K562 (cell line): ENCODE data around the gene PAX2.

Experiments
- ADNP ChIP-seq: fragments of 200-800 bp; sonication (Bioruptor generic); IDR thresholded peaks from 2 replicates; pipeline ENCODE4 v1.6.1; 2016; ENCODE audit warnings: missing genetic modification characterization, missing compliant biosample characterization
- ATF1 ChIP-seq, 2 experiments: fragments of 450-650 bp in 1 of 2; IDR thresholded peaks; 2 replicates each; pipeline ENCODE4 v1.6.1; 2016; ENCODE audit warnings: missing compliant biosample characterization in 1 of 2, missing genetic modification characterization in 1 of 2
- ATF3 ChIP-seq, 2 experiments: fragments of 450-650 bp in 1 of 2; sonication (generic) in 1 of 2; formaldehyde crosslinking in 1 of 2; IDR thresholded peaks in 1 of 2; conservative IDR thresholded peaks in 1 of 2; 2 replicates each; pipeline versions ENCODE4 v1.6.1 to v1.8.1; 2016 to 2023; ENCODE audit warnings: mild to moderate bottlenecking in 2 of 2, moderate library complexity in 2 of 2, inconsistent platforms in 1 of 2, missing genetic modification reagents in 1 of 2
- CBFB ChIP-seq: sonication (generic); formaldehyde crosslinking; IDR thresholded peaks from 2 replicates; pipeline ENCODE4 v1.4.0; 2020; ENCODE audit warnings: mild to moderate bottlenecking, missing genetic modification reagents
- CTCF ChIP-seq, 3 experiments: IDR thresholded peaks in 2 of 3; conservative IDR thresholded peaks in 1 of 3; 2 replicates each; pipeline ENCODE4 v1.5.1; 2011 to 2012; ENCODE audit warnings: low read length in 3 of 3, mild to moderate bottlenecking in 3 of 3, control low read depth in 2 of 3, improper control_type of control experiment in 1 of 3, inconsistent platforms in 1 of 3, low read depth in 1 of 3, mixed read lengths in 1 of 3, moderate library complexity in 1 of 3; ENCODE audit not compliant: insufficient read depth in 2 of 3
- EZH2 ChIP-seq: IDR thresholded peaks from 2 replicates; pipeline ENCODE4 v1.6.1; 2012; ENCODE audit warnings: low read depth, mild to moderate bottlenecking, inconsistent platforms, low read length, borderline replicate concordance
- HMGXB4 ChIP-seq: sonication (generic); formaldehyde crosslinking; IDR thresholded peaks from 2 replicates; pipeline ENCODE4 v1.8.1; 2023; ENCODE audit warnings: mild to moderate bottlenecking, missing genetic modification reagents
- NR1H2 ChIP-seq: sonication (generic); formaldehyde crosslinking; IDR thresholded peaks from 2 replicates; pipeline ENCODE4 v1.4.0; 2020; ENCODE audit warnings: mild to moderate bottlenecking, missing genetic modification reagents
- PREB ChIP-seq: sonication (generic); formaldehyde crosslinking; IDR thresholded peaks from 2 replicates; pipeline ENCODE4 v1.8.1; 2023; ENCODE audit warnings: mild to moderate bottlenecking, missing genetic modification reagents
- SMC3 ChIP-seq: conservative IDR thresholded peaks from 2 replicates; pipeline ENCODE4 v1.6.1; 2011; ENCODE audit warnings: low read depth, low read length, improper control_type of control experiment; ENCODE audit not compliant: insufficient read depth
- ZNF12 ChIP-seq: sonication (generic); formaldehyde crosslinking; IDR thresholded peaks from 2 replicates; pipeline ENCODE4 v1.4.0; 2020; ENCODE audit warnings: mild to moderate bottlenecking, missing genetic modification reagents

GRCh38 chr10:100814751-100815474 is 69.5 kb downstream of the PAX2 start:
- no peak for TF ChIP-seq CTCF (IDR thresholded peaks at IDR 0.05 in 2 of 3, conservative IDR thresholded peaks at IDR 0.05 in 1 of 3; ENCODE audit: insufficient read depth in 2 of 3, low read depth in 1 of 3, low read length in 3 of 3)
- no peak for TF ChIP-seq ZNF12 (CRISPR knock-in tag)
- TF ChIP-seq ADNP (tag), result no peak
- TF ChIP-seq ATF1 (CRISPR knock-in tag; IDR thresholded peaks at IDR 0.05), result no peak
- TF ChIP-seq ATF1 (tag; IDR thresholded peaks at IDR 0.05), result no peak
- TF ChIP-seq HMGXB4 (CRISPR knock-in tag), result no peak
- no peak for TF ChIP-seq EZH2
- TF ChIP-seq ATF3 (IDR thresholded peaks at IDR 0.05), result no peak
- no peak for TF ChIP-seq ATF3 (CRISPR knock-in tag; conservative IDR thresholded peaks at IDR 0.05)
- TF ChIP-seq CBFB, result no peak
- no peak for TF ChIP-seq PREB
- no peak for TF ChIP-seq NR1H2
- no peak for TF ChIP-seq SMC3
